Suprapubic skin (tissue), 4 donors: ENCODE data around the gene TOR4A. TPM values are rescaled to one million over a fixed set of nuclear protein-coding genes. Genes with fewer than 3 reads are reported as not detected.

Source experiments
- DNase-seq, 2 donors: peaks; one replicate each; pipeline ENCODE4 v3.0.0-alpha.2; 2019; ENCODE audit warnings: low spot score in 2 of 2
- H3K27ac ChIP-seq: fragments of 200-600 bp; sonication (generic); one replicate; pipeline ENCODE4 v1.5.1; 2019
- H3K27me3 ChIP-seq: fragments of 200-600 bp; sonication (generic); one replicate; pipeline ENCODE4 v1.5.1; 2019
- H3K36me3 ChIP-seq: fragments of 200-600 bp; sonication (generic); one replicate; pipeline ENCODE4 v1.5.1; 2019
- H3K4me1 ChIP-seq: fragments of 200-600 bp; sonication (generic); one replicate; pipeline ENCODE4 v1.5.1; 2019
- H3K4me3 ChIP-seq: fragments of 200-600 bp; sonication (generic); one replicate; pipeline ENCODE4 v1.5.1; 2019; ENCODE audit warnings: mild to moderate bottlenecking
- H3K9me3 ChIP-seq: fragments of 200-600 bp; sonication (generic); one replicate; pipeline ENCODE4 v1.5.1; 2019
- EP300 ChIP-seq: sonication (generic); formaldehyde crosslinking; IDR thresholded peaks from one replicate; pipeline ENCODE4 v1.6.1; 2017; ENCODE audit warnings: antibody characterized with exemption
- POLR2A ChIP-seq, 2 donors: fragments of 450-650 bp; IDR thresholded peaks; one replicate each; pipeline ENCODE4 v1.6.1; 2017; ENCODE audit warnings: antibody characterized with exemption in 2 of 2, mild to moderate bottlenecking in 2 of 2, moderate library complexity in 2 of 2
- POLR2AphosphoS5 ChIP-seq, 3 donors: sonication (generic); formaldehyde crosslinking; IDR thresholded peaks; one replicate each; pipeline ENCODE4 v1.6.1; 2017; ENCODE audit warnings: antibody characterized with exemption in 3 of 3
- WGBS: methylation state at CpG from one replicate; pipeline ENCODE4 v1.1.5; 2018; 5-methylcytosine and 5-hydroxymethylcytosine counted together
- total RNA-seq, 4 donors: library from RNA; depleted of rRNA; stranded (reverse); fragments of >200 nt; gene quantifications; one replicate each; pipeline ENCODE4 v1.1.0, GENCODE V29; 2016
- TF ChIP-seq, protein P1 (sequence below), 2 donors: fragments of 200-600 bp in 1 of 2; fragments of 450-650 bp in 1 of 2; sonication (generic) in 1 of 2; IDR thresholded peaks; one replicate each; pipeline ENCODE4 v1.5.1; 2016 to 2019; ENCODE audit warnings: antibody characterized with exemption in 2 of 2, mild to moderate bottlenecking in 1 of 2, moderate library complexity in 1 of 2

TOR4A gene
- total RNA-seq, 4 donors from 2014 or later: 3.5 to 9.2 (median 4.4) TPM

DNA sequence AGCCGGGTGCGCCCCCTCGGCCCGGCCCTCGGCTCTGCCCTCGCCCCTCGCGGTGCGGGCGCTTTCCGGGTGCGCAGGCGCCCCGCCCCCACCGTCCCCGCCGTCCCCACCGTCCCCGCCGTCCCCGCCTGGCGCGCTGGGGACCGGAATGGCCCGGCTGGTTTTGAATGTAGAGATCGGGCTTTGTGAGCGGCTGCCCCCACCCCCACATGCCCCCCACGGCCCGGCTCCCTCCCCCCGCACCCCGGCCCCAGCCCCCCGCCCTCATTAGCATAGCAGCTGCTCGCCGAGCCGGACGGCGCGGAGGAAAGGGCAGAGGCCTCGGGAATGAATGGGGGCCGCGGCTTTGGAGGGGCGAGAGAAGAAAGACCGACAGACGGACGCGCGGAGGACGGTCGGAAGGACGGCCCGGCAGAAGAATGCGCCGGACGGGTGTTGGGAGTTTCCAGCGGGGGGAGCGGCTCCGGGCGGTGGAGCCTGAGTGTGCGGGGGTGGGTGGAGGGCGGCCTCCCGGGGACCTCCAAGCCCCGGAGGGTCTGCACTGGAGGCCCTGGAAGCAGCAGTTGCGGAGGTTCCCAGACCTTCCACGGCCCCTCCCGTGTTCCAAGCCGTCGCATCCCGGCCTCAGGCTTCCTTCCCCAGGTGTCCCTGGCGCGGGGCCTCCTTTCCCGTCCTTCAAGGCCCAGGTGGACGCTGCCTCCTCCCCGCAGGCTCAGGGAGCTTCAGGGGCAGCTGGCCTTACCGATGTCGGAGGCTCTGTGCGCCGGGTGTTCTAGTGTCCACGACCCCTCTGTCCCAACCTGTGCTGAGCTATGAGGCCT lies 18.5 kb downstream of the TOR4A start:
- Histone ChIP-seq H3K9me3 (no peaks in the 10 kb centered on the region), H3K4me1 (peaks cover 52% of the 10 kb centered on the region), H3K36me3 (no peaks in the 10 kb centered on the region), H3K27ac (peak overlapping the region; percentile 40), H3K27me3 (peaks cover 62% of the 10 kb centered on the region), H3K4me3 (peak overlapping the region; percentile 53)
- 60% methylated on average over 10 of the region's 78 CpGs for WGBS
- TF ChIP-seq POLR2A (IDR thresholded peaks at IDR 0.05) (no peak), EP300 (no peak), POLR2AphosphoS5 (IDR thresholded peaks at IDR 0.05) (no peak)
- TF ChIP-seq, protein P1, sequence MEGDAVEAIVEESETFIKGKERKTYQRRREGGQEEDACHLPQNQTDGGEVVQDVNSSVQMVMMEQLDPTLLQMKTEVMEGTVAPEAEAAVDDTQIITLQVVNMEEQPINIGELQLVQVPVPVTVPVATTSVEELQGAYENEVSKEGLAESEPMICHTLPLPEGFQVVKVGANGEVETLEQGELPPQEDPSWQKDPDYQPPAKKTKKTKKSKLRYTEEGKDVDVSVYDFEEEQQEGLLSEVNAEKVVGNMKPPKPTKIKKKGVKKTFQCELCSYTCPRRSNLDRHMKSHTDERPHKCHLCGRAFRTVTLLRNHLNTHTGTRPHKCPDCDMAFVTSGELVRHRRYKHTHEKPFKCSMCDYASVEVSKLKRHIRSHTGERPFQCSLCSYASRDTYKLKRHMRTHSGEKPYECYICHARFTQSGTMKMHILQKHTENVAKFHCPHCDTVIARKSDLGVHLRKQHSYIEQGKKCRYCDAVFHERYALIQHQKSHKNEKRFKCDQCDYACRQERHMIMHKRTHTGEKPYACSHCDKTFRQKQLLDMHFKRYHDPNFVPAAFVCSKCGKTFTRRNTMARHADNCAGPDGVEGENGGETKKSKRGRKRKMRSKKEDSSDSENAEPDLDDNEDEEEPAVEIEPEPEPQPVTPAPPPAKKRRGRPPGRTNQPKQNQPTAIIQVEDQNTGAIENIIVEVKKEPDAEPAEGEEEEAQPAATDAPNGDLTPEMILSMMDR (IDR thresholded peaks at IDR 0.05): no peak
- DNase-seq: no peak

DNA sequence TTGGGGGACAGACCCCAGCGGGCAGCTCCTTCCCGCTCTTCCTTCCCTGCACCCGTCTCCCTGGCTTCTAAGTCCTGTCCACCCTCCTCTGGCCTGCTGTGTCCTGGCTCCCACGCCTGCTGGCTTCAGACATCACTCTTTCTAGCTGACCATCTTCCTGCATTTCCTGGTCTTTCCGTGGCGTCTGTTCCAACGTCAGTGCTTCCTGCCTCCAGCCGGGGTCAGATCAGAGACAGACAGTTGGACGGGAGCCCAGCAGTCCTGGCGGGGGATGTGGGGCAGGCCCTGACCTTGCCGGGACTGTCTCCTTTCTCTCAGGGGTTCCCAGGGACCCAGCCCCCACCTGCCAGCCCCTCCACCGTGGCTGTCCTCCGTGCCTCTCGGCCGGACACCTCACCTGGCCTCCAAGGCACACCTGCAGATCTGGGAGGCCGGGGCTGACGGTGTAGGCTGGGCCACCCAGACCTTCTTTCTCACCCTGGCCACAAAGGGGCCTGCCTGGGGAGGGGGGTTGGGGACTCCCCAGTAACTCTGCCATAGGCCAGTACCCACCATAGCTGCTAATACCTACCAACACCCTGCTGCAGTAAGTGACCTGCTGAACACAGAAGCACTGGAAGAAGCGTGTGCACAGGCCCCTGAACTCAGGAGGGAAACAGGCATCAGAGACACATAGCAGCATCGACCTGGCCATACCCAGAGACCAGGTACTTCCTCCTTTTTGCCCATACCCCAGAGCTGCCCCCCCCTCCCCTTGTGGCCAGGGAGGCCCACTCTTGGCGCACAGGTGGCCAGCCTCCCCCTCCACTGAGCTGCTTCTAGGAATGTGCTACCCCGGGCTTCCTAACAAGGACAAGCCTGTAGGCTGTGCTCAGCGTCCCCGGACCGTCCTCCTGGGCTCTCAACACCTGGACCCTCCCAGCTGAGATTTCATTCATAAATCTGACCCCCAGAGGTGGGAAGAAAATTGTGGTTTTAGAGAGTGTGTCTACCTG lies 19.4 kb downstream of the TOR4A start:
- Histone ChIP-seq H3K4me1 (peaks cover 58% of the 10 kb centered on the region), H3K27me3 (peaks cover 66% of the 10 kb centered on the region), H3K4me3 (peak overlapping the region; percentile 53), H3K36me3 (no peaks in the 10 kb centered on the region), H3K27ac (peak overlapping the region; percentile 40), H3K9me3 (no peaks in the 10 kb centered on the region)
- no peak for DNase-seq
- WGBS: 64% methylated on average over 13 of the region's 24 CpGs
- TF ChIP-seq EP300 (no peak), POLR2A (IDR thresholded peaks at IDR 0.05) (no peak), POLR2AphosphoS5 (IDR thresholded peaks at IDR 0.05) (no peak)
- TF ChIP-seq, protein P1 (IDR thresholded peaks at IDR 0.05): no peak

DNA sequence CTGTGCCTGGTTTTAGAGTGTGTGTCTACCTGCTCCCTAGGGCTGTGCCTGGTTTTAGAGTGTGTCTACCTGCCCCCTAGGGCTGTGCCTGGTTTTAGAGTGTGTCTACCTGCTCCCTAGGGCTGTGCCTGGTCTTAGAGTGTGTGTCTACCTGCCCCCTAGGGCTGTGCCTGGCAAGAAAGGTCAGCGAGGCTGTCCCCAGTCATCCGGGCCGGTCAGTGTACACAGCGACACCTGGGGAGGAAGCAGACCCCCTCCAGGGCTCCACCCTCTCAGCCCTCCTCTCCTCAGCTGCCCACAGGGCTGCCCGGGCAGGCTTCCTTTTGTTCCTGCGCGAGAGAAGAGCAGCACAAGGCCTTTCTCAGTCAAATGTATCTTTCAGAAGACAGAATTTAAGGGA lies 20.4 kb downstream of the TOR4A start:
- TF ChIP-seq POLR2A (IDR thresholded peaks at IDR 0.05): no peak
- TF ChIP-seq, protein P1 (IDR thresholded peaks at IDR 0.05): no peak
- no peak for TF ChIP-seq EP300
- no peak for TF ChIP-seq POLR2AphosphoS5 (IDR thresholded peaks at IDR 0.05)
- H3K36me3 ChIP-seq: no peaks in the 10 kb centered on the region
- H3K27me3 ChIP-seq: peaks cover 65% of the 10 kb centered on the region
- no CpG with 5 or more reads among the region's 7 CpGs for WGBS
- DNase-seq: no peak
- peaks cover 64% of the 10 kb centered on the region for H3K4me1 ChIP-seq
- H3K27ac ChIP-seq: peak overlapping the region; percentile 39
- H3K9me3 ChIP-seq: no peaks in the 10 kb centered on the region
- H3K4me3 ChIP-seq: no peak overlapping the region

DNA sequence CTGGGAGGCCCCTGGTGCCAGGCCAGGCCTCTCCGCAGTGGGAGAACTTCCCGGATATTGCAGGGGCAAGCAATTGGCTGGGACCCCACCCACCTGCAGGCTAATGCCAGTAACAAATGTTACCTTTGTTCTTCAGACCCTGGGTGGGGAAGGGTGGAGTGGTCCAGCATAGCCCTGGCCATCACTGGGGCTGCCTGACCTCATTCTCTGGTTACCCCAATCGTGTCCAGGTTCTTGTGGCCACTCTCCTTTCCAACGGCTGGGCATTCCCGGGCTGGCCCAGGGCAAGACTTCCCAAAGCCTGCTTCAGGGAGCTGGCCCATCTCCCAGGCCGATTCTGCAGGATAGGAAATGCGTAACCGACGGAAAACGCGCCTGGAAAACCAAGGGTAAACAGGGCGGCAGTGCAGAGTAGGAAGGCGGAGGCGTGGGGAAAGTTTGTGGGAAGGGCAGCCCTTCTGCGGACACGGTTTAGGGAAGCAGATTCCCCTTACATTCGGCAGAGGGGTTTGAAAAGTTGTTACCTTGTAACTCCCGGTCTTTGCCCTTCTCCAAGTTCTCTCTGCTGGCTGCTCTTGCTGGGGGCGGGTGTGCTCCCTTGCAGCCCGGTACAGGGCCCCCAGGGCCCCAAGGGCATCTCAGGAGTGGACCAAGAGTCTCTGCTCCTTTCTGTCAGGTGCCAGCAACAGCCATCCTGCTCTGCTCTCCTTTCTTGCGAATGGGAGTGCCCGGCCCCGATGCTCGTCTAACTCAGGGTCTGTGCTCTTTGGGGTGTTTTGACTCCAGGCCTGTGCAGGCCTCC lies 21.1 kb downstream of the TOR4A start:
- H3K36me3 ChIP-seq: no peaks in the 10 kb centered on the region
- H3K4me3 ChIP-seq: peak overlapping the region; percentile 62
- H3K4me1 ChIP-seq: peaks cover 71% of the 10 kb centered on the region
- H3K27ac ChIP-seq: no peak overlapping the region
- H3K27me3 ChIP-seq: peaks cover 63% of the 10 kb centered on the region
- 62% methylated on average over 22 of the region's 24 CpGs for WGBS
- TF ChIP-seq, protein P1 (IDR thresholded peaks at IDR 0.05): no peak
- TF ChIP-seq POLR2AphosphoS5 (IDR thresholded peaks at IDR 0.05) (no peak), POLR2A (IDR thresholded peaks at IDR 0.05) (no peak), EP300 (no peak)
- no peaks in the 10 kb centered on the region for H3K9me3 ChIP-seq
- DNase-seq: peak in 1 of 2 donors; percentile 65
